Measurements from ENCODE around the gene GPATCH8. TPM values are rescaled to one million over a fixed set of nuclear protein-coding genes. Genes with fewer than 3 reads are reported as not detected.
A peak's percentile ranks its signal among the peaks of the same experiment; 100 is the strongest.
"Not testable (repeated sequence)": the region's sequence is repeated elsewhere in the genome, so short reads cannot be mapped to it uniquely, and the experiment has no call there.

The GPATCH8 gene
- total RNA-seq, 4 donors from 2014 or later, result 55.1 to 71.2 (median 59.8) TPM

GRCh38 chr17:44541884-44542581 lies 38.8 kb upstream of the GPATCH8 start:
- Histone ChIP-seq H3K9me3 (no peaks in the 10 kb centered on the region), H3K27ac (no peak overlapping the region), H3K4me1 (peaks cover 0 to 18% (median 0%) of the 10 kb centered on the region in 4 donors), H3K4me3 (no peak overlapping the region), H3K27me3 (peaks cover 0 to 28% of the 10 kb centered on the region in 2 donors), H3K36me3 (no peaks in the 10 kb centered on the region)
- WGBS, 2 donors, result 42 to 49% methylated on average over 8 of the region's 8 CpGs
- DNase-seq (ENCODE audit: low spot score in 2 of 2), result no peak
- TF ChIP-seq POLR2A (IDR thresholded peaks at IDR 0.05) (no peak), CTCF (IDR thresholded peaks at IDR 0.05) (no peak), EP300 (IDR thresholded peaks at IDR 0.05) (no peak)

- no peak overlapping the region for H3K27ac ChIP-seq
- 82% methylated on average over 11 of the region's 11 CpGs for WGBS, 2 donors
- peaks cover 0 to 28% of the 10 kb centered on the region in 2 donors for H3K27me3 ChIP-seq
- no peak for DNase-seq (ENCODE audit: low spot score in 2 of 2)
- H3K4me1 ChIP-seq, result peaks cover 0 to 32% (median 2%) of the 10 kb centered on the region in 4 donors
- H3K36me3 ChIP-seq, result no peaks in the 10 kb centered on the region
- no peak overlapping the region for H3K4me3 ChIP-seq
- no peak for TF ChIP-seq CTCF (IDR thresholded peaks at IDR 0.05)
- no peak for TF ChIP-seq POLR2A (IDR thresholded peaks at IDR 0.05)
- no peak for TF ChIP-seq EP300 (IDR thresholded peaks at IDR 0.05)
- no peaks in the 10 kb centered on the region for H3K9me3 ChIP-seq
These were observed 37.3 kb upstream of the GPATCH8 start for GRCh38 chr17:44540246-44541084.

GRCh38 chr17:44539673-44540072 lies 36.5 kb upstream of the GPATCH8 start:
- H3K4me3 ChIP-seq, result no peak overlapping the region
- TF ChIP-seq CTCF (IDR thresholded peaks at IDR 0.05), result no peak
- TF ChIP-seq POLR2A (IDR thresholded peaks at IDR 0.05), result no peak
- no peak for TF ChIP-seq EP300 (IDR thresholded peaks at IDR 0.05)
- peaks cover 0 to 32% (median 2%) of the 10 kb centered on the region in 4 donors for H3K4me1 ChIP-seq
- DNase-seq (ENCODE audit: low spot score in 2 of 2), result no peak
- no peaks in the 10 kb centered on the region for H3K36me3 ChIP-seq
- H3K9me3 ChIP-seq, result no peaks in the 10 kb centered on the region
- WGBS, 2 donors, result 31 to 37% methylated on average over 15 of the region's 15 CpGs
- no peak overlapping the region for H3K27ac ChIP-seq
- H3K27me3 ChIP-seq, result peaks cover 0 to 28% of the 10 kb centered on the region in 2 donors

- WGBS, 2 donors, result 94 to 96% methylated on average over 3 of the region's 3 CpGs
These were observed 34.7 kb upstream of the GPATCH8 start for GRCh38 chr17:44537922-44538321.

DNA sequence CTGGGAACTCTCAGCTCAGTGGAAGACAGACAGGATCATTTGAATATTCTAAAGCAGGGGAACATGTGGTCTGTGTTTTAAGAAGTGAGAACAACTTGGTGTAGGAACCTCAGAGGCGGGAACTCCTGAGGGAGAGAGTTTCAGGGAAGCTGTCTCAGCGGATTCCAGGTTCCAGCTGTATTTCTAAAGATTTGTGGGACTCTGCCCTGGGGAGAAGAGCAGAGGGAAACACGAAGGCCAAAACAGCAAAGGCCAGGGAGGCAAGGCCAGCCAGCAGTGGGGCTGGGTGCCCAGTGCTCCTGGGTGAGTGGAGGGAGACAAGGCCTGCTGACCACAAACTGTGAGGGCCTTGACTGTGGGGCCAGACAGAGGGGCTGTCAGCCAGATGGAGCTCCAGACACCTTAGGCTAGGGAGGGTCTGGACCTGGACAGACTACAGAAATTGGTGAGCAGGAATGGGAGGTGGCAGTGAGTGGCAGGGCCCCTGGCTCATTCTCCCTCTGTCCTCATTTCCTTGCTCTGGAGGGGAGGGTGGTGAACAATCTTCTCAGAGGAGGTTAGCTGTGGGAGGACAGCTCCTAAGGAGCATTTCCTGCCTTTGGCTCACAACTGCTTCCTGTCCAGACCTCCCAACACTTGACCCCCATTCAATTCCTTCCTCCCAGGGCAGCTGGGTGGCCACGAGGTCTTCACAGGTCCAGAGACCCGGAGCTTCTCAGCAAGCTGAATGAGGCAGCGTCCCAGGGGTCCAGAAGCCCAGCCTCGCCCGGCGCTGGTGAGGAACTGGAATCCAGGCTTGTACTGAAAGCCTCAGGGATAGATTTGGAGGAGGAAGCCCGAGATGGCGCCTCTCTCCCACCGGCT lies 33.1 kb upstream of the GPATCH8 start:
- WGBS, 2 donors, result 37% methylated on average over 12 of the region's 12 CpGs

More at GRCh38 chr17:44537922-44538321, 34.7 kb upstream of the GPATCH8 start:
- not testable (repeated sequence) for H3K27ac ChIP-seq; H3K36me3 ChIP-seq; H3K4me3 ChIP-seq; DNase-seq (ENCODE audit: low spot score in 2 of 2); H3K9me3 ChIP-seq
- peaks cover 0 to 28% of the 10 kb centered on the region in 2 donors for H3K27me3 ChIP-seq
- H3K4me1 ChIP-seq, result peaks cover 0 to 36% (median 6%) of the 10 kb centered on the region in 4 donors

More for the DNA sequence above, 33.1 kb upstream of the GPATCH8 start:
- Histone ChIP-seq H3K9me3 (no peaks in the 10 kb centered on the region), H3K27ac (peak overlapping the region; percentile 22 to 81 (median 46)), H3K27me3 (peaks cover 0 to 19% of the 10 kb centered on the region in 2 donors), H3K4me3 (no peak overlapping the region), H3K4me1 (peaks cover 0 to 29% (median 6%) of the 10 kb centered on the region in 4 donors), H3K36me3 (no peaks in the 10 kb centered on the region)
- no peak for DNase-seq (ENCODE audit: low spot score in 2 of 2)
- no peak for TF ChIP-seq CTCF (IDR thresholded peaks at IDR 0.05)
- TF ChIP-seq EP300 (IDR thresholded peaks at IDR 0.05), result no peak
- TF ChIP-seq POLR2A (IDR thresholded peaks at IDR 0.05), result no peak
